Suppressor macrophage (primary cell): Measurements from ENCODE around the gene POLR3C.
"Not testable (repeated sequence)": the region's sequence is repeated elsewhere in the genome, so short reads cannot be mapped to it uniquely, and the experiment has no call there.

Source experiments
- DNase-seq, 4 experiments: peaks; one replicate each; pipeline ENCODE4 v3.0.0-alpha.2; 2020 to 2022

The POLR3C gene

DNA sequence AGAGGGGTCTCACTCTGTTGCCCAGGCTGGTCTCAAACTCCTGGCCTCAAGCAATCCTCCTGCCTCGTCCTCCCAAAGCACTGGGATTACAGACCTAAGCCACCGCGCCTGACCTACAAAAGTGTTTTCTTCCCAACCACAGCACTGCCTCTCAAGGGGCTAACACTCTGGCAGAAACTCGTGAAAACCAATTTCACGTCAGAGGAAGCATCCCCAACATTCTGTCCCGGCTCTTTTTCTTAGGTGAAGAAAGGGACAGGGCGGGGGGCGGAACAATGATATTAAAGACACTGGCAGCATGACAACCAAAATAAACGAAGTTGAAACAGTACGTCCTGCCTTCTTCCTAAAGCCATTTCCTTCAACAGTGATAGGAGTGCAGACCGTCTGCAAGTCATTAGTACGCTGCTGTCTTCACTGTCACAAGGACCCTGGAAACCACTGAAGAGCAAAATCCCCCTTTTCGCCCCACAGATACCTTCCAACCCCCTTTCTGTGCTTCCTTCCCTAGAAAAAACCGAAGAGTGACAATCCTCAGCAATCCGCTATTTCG is 1.1 kb upstream of the POLR3C start:
- not testable (repeated sequence) for DNase-seq

DNA sequence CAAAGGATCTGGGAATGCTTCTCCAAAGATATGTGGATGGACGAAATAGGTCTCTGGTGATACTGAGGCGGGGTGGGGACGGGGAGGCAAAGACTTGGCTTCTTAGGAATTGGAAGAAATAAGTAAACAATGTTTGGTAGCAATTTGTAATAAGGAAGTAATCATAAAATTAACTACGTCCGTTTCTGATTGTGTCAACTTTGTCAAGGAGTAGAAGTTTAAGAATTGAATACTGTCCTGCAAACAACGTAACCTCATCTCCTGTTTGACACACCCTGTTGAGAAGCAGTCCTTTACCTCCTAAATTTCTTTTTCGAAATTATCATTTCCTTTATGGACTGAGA is 471 bp downstream of the POLR3C start:
- DNase-seq, result peak in 1 of 4 experiments; percentile 3

DNA sequence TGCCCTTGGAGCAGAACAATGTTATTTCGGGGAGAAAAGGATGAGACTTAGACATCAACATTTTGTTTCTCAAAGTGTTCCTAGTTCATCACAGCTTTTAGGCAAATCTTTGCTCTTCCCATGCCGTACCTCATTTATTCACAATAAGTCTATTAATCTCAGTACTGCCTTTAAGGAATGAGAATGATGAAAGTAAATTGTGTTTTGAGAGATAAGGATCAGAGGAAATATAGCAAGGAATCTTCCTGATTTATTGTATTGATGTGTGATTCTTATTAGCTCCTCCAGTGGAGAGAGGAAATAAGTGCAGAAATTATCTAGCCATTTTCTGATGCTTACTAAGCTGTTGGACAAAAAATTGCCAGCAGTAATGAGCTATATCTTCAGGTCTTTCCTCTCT is 2.0 kb downstream of the POLR3C start:
- no peak for DNase-seq

DNA sequence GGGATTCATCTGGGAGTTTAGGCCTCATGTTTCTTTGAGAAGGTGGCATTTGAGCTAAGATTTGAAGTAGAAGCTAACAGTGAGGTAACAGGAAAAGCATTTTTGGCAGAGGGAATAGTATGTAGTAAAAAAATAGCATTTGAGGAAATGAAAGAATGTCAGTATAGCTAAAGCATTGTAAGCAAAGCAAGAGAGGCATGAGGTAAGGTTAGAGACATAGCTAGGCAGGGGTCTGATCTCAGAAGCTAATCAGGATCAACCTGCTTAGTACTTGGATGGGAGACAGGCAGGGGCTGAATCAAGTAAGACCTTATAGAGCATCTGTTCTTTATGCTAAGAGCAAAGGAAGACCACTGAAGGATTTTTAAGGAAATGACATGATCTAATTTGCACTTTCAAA is 4.0 kb downstream of the POLR3C start:
- DNase-seq, result peak in 1 of 4 experiments; percentile 10

- peak in 1 of 4 experiments; percentile 34 for DNase-seq
Observed at GRCh38 chr1:145828367-145829026, 4.5 kb downstream of the POLR3C start.

GRCh38 chr1:145830810-145831209 is 6.8 kb downstream of the POLR3C start:
- not testable (repeated sequence) for DNase-seq

DNA sequence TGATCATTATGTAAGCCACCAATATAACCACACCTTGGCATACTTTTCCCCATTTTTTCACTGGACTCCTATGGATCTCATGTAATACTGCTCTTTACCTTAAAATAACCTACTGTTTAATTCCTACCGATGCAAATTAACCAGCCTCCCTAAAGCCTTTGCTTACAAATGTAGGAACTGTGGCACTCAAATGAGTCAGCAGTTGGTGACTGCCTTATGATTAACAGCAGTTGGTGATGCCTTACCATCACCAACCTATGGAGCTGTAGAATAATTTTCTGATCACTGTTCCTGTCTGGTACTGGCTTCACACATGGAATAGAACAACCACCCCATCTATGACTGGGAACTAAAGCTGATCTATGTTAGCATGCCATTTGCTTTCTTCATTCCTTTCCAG is 13.7 kb downstream of the POLR3C start:
- DNase-seq, result peak; percentile 24 to 58 (median 40)

GRCh38 chr1:145843031-145843430 is 19.0 kb downstream of the POLR3C start:
- DNase-seq, result no peak

DNA sequence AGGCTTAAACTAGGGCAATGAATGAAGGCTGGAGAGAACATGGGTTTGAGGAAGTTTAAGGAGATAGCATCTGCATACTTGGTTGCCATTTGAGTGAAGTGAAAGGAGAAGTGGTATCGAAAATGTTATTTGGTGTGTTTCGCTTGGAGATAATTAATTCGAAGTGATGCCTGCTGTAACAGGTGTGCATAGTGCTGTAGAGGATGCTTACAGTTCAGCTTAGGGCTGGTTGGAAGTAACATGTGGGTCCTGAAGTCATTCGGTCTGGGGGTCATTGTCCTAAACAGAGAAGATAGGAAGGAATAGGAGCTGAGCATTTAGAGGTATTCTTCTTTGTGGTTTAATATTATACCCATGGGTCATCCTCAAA is 21.1 kb downstream of the POLR3C start:
- DNase-seq, result peak in 3 of 4 experiments; percentile 35 to 72 (median 57)

GRCh38 chr1:145845514-145846161 is 21.6 kb downstream of the POLR3C start, which contains the start of gene NUDT17:
NUDT17 (plus strand) TSS chr1:145845630; CDS start chr1:145845641, 11 bp downstream.
- DNase-seq, result peak; percentile 78 to 93 (median 84)

GRCh38 chr1:145846201-145846612 is 22.2 kb downstream of the POLR3C start:
- peak; percentile 35 to 59 (median 54) for DNase-seq

- DNase-seq, result no peak
Observed at GRCh38 chr1:145847827-145848226, 23.8 kb downstream of the POLR3C start.

DNA sequence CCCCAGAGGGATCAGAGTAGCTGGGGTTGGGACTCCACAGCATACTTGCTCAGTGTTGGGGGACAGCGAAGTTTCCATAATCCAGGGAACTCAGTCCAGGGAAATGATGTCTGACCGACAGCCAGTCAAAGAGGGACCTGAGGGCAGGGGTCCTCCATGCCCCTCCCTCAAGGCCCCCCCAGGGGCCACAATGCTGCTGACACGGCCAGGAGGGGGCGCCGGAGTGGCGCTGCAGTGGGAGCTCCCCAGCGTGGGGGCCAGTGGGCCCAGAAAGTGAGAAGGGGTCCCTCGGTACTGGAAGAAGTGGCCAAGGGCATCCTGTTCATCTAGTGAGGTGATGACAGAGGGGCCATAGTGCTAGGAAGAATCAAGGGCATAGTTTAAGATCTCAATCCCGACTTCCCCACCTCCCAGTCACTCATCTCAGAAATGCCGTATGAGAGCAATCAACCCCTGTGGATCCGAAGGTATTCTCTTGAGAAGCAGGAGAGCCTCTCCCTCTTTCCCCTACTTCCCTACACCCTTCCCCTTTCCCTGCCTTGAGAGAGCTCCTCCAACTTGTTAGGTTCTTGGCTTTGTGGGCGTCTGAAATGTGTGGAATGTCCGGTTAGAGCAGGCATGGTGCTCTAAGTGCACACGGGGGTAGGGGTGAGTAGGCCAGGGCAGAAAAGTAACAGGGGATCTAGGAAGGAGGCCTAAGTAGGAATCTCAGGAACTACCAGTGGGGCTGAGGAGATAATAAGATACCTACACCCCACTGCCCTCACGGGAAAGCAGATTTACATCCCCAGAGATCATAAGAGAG is 25.6 kb downstream of the POLR3C start:
- peak in 1 of 4 experiments; percentile 16 for DNase-seq

- DNase-seq, result no peak
Observed at GRCh38 chr1:145855426-145855948, 31.5 kb downstream of the POLR3C start.

- no peak for DNase-seq
Observed at GRCh38 chr1:145857170-145857569, 33.2 kb downstream of the POLR3C start.

GRCh38 chr1:145858238-145858900 is 34.4 kb downstream of the POLR3C start:
- peak in 3 of 4 experiments; percentile 28 to 67 (median 57) for DNase-seq

DNA sequence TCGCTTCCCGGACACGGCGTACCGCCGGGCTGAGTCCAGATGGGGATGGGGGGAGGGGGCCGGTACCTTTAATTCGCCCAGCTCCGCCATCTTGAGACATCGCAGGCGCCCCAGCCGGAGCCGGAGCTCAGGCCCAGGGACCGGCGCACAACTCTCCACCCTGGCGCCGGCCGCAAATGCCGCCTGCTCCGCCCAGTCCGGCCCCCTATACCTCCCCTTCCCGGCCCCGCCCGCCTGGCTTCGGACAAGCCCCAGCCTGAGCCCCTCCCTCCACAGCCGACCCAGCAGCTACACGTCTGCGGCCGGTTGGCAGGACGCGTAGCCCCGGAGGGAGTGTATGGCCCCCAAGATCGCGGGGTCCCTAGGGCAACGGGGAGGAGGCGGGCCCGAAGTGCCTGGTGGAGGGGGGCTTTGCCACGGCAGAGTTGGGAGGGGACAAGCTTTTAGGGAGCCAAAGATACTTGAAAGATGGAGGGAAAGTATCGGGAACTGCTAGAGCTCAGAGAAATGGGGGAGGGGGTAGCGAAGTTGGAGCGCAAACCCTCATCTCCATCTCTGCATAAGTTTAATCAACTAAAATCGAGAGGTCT is 35.0 kb downstream of the POLR3C start, which contains the start of gene PIAS3:
PIAS3 (minus strand) TSS at position 181 of the 590 bp plus-strand sequence; CDS start at position 90, 91 bp downstream.
- peak; percentile 93 to 98 (median 96) for DNase-seq

- DNase-seq, result peak; percentile 88 to 96 (median 92)
Observed at GRCh38 chr1:145859491-145860023, 35.6 kb downstream of the POLR3C start.

GRCh38 chr1:145863282-145864018 is 39.5 kb downstream of the POLR3C start:
- DNase-seq, result no peak

GRCh38 chr1:145868232-145868631 is 44.2 kb downstream of the POLR3C start:
- no peak for DNase-seq
